Measurements from ENCODE around the gene PREX1.

GRCh38 chr20:48660788-48661187 lies 167.0 kb downstream of the PREX1 start:
- TF ChIP-seq CTCF (IDR thresholded peaks at IDR 0.05; ENCODE audit: insufficient read depth, low read length) (no peak), POLR2AphosphoS5 (IDR thresholded peaks at IDR 0.05; ENCODE audit: low read depth) (no peak)

Data from HL-60 (cell line).